Large intestine (tissue), 3 donors: Measurements from ENCODE around the gene DCHS1. TPM values are rescaled to one million over a fixed set of nuclear protein-coding genes. Genes with fewer than 3 reads are reported as not detected.
"Not testable (repeated sequence)": the region's sequence is repeated elsewhere in the genome, so short reads cannot be mapped to it uniquely, and the experiment has no call there.

Experiments
- DNase-seq, 2 donors: peaks; one replicate each; pipeline versions ENCODE4 v3.0.0 to v3.0.0-alpha.2; 2013
- H3K27ac ChIP-seq: one replicate; pipeline ENCODE4 v1.5.1; 2013; ENCODE audit warnings: low read length
- H3K27me3 ChIP-seq: 2 replicates; pipeline ENCODE4 v1.6.1; 2013; ENCODE audit warnings: low read length; ENCODE audit not compliant: control insufficient read depth, insufficient read depth
- H3K36me3 ChIP-seq: 2 replicates; pipeline ENCODE4 v1.6.1; 2013; ENCODE audit warnings: low read length; ENCODE audit not compliant: control insufficient read depth, insufficient read depth
- H3K4me1 ChIP-seq: one replicate; pipeline ENCODE4 v1.6.1; 2013; ENCODE audit warnings: low read length; ENCODE audit not compliant: control insufficient read depth, insufficient read depth
- H3K4me3 ChIP-seq: one replicate; pipeline ENCODE4 v1.5.1; 2013; ENCODE audit warnings: low read length
- H3K9me3 ChIP-seq: one replicate; pipeline ENCODE4 v1.6.1; 2013; ENCODE audit warnings: mild to moderate bottlenecking, low read depth, low read length, moderate library complexity; ENCODE audit not compliant: control insufficient read depth
- WGBS: methylation state at CpG from one replicate; pipeline ENCODE4 v1.1.5; 2013; ENCODE audit warnings: low lambda C conversion rate; ENCODE audit not compliant: insufficient coverage; 5-methylcytosine and 5-hydroxymethylcytosine counted together
- polyA plus RNA-seq: library from polyadenylated mRNA; unstranded; fragments of 120-200 nt; gene quantifications from one replicate; pipeline ENCODE4 v1.2.1, GENCODE V29; 2013

Gene DCHS1
- polyA plus RNA-seq, 1 donor = 17.1 TPM

- peaks cover 9% of the 10 kb centered on the region for H3K4me1 ChIP-seq
- DNase-seq = no peak
- no peaks in the 10 kb centered on the region for H3K27me3 ChIP-seq
- no peak overlapping the region for H3K4me3 ChIP-seq
- H3K9me3 ChIP-seq = no peaks in the 10 kb centered on the region
- peaks cover 10% of the 10 kb centered on the region for H3K36me3 ChIP-seq
- no peak overlapping the region for H3K27ac ChIP-seq
Measured at GRCh38 chr11:6686006-6686405, 30.4 kb upstream of the DCHS1 start.

- not testable (repeated sequence) for H3K4me3 ChIP-seq, H3K27ac ChIP-seq
- 100% methylated on average over 1 of the region's 14 CpGs for WGBS
Measured at GRCh38 chr11:6684068-6684467, 28.5 kb upstream of the DCHS1 start.

GRCh38 chr11:6682936-6683861 lies 27.6 kb upstream of the DCHS1 start, which contains the start of gene MRPL17:
TSS of gene MRPL17 (minus strand) at chr11:6683340. CDS start at chr11:6683296, 44 bp downstream.
- Histone ChIP-seq H3K36me3 (peaks cover 18% of the 10 kb centered on the region), H3K9me3 (no peaks in the 10 kb centered on the region), H3K27ac (peak within 1 kb of the TSS; percentile 92), H3K4me1 (peaks cover 9% of the 10 kb centered on the region), H3K4me3 (peak within 1 kb of the TSS; percentile 95), H3K27me3 (no peaks in the 10 kb centered on the region)
- no CpG with 5 or more reads among the region's 70 CpGs for WGBS
- DNase-seq = peak; percentile 99

More at GRCh38 chr11:6684068-6684467, 28.5 kb upstream of the DCHS1 start:
- not testable (repeated sequence) for DNase-seq, H3K9me3 ChIP-seq, H3K4me1 ChIP-seq, H3K27me3 ChIP-seq
- peaks cover 18% of the 10 kb centered on the region for H3K36me3 ChIP-seq

- Histone ChIP-seq H3K9me3 (no peaks in the 10 kb centered on the region), H3K27ac (peak overlapping the region; percentile 92), H3K4me1 (peaks cover 9% of the 10 kb centered on the region), H3K4me3 (peak overlapping the region; percentile 95), H3K36me3 (peaks cover 18% of the 10 kb centered on the region), H3K27me3 (no peaks in the 10 kb centered on the region)
- 0% methylated on average over 1 of the region's 10 CpGs for WGBS
- no peak for DNase-seq
Measured at GRCh38 chr11:6682591-6682935, 27.0 kb upstream of the DCHS1 start.

GRCh38 chr11:6681949-6682348 lies 26.3 kb upstream of the DCHS1 start:
- DNase-seq = peak in 1 of 2 donors; percentile 30
- no peaks in the 10 kb centered on the region for H3K27me3 ChIP-seq
- H3K4me1 ChIP-seq = peaks cover 9% of the 10 kb centered on the region
- H3K36me3 ChIP-seq = peaks cover 18% of the 10 kb centered on the region
- no peaks in the 10 kb centered on the region for H3K9me3 ChIP-seq
- H3K27ac ChIP-seq = no peak overlapping the region
- H3K4me3 ChIP-seq = peak overlapping the region; percentile 95
- no CpG with 5 or more reads among the region's 5 CpGs for WGBS

GRCh38 chr11:6681505-6681904 lies 25.9 kb upstream of the DCHS1 start:
- no peak overlapping the region for H3K27ac ChIP-seq

GRCh38 chr11:6677018-6677417 lies 21.4 kb upstream of the DCHS1 start:
- Histone ChIP-seq H3K4me3 (no peak overlapping the region), H3K4me1 (peaks cover 6% of the 10 kb centered on the region), H3K27ac (no peak overlapping the region), H3K27me3 (no peaks in the 10 kb centered on the region), H3K9me3 (no peaks in the 10 kb centered on the region), H3K36me3 (peaks cover 18% of the 10 kb centered on the region)
- 40% methylated on average over 1 of the region's 3 CpGs for WGBS
- no peak for DNase-seq

More at GRCh38 chr11:6681505-6681904, 25.9 kb upstream of the DCHS1 start:
- DNase-seq = no peak
- Histone ChIP-seq H3K4me3 (no peak overlapping the region), H3K4me1 (peaks cover 9% of the 10 kb centered on the region), H3K9me3 (no peaks in the 10 kb centered on the region), H3K36me3 (peaks cover 18% of the 10 kb centered on the region), H3K27me3 (no peaks in the 10 kb centered on the region)
- WGBS = no CpG with 5 or more reads among the region's 1 CpG

- Histone ChIP-seq H3K9me3 (no peaks in the 10 kb centered on the region), H3K27ac (no peak overlapping the region), H3K4me1 (no peaks in the 10 kb centered on the region), H3K4me3 (no peak overlapping the region), H3K27me3 (no peaks in the 10 kb centered on the region), H3K36me3 (no peaks in the 10 kb centered on the region)
- WGBS = 94% methylated on average over 3 of the region's 4 CpGs
- DNase-seq = no peak
Measured at GRCh38 chr11:6674862-6675261, 19.3 kb upstream of the DCHS1 start.

- Histone ChIP-seq H3K9me3 (no peaks in the 10 kb centered on the region), H3K36me3 (no peaks in the 10 kb centered on the region), H3K4me1 (no peaks in the 10 kb centered on the region), H3K27me3 (no peaks in the 10 kb centered on the region), H3K4me3 (no peak overlapping the region), H3K27ac (no peak overlapping the region)
- WGBS = 100% methylated on average over 1 of the region's 1 CpG
- no peak for DNase-seq
Measured at GRCh38 chr11:6674219-6674597, 18.6 kb upstream of the DCHS1 start.

- no peak for DNase-seq
- H3K4me1 ChIP-seq = no peaks in the 10 kb centered on the region
- no peaks in the 10 kb centered on the region for H3K9me3 ChIP-seq
- no peaks in the 10 kb centered on the region for H3K27me3 ChIP-seq
- no peak overlapping the region for H3K4me3 ChIP-seq
- no peak overlapping the region for H3K27ac ChIP-seq
- no peaks in the 10 kb centered on the region for H3K36me3 ChIP-seq
Measured at GRCh38 chr11:6673523-6674218, 18.1 kb upstream of the DCHS1 start.
